Superior temporal gyrus (tissue), 1 donor: ENCODE measurements around the gene RNF126.
"Not testable (repeated sequence)": the region's sequence is repeated elsewhere in the genome, so short reads cannot be mapped to it uniquely, and the experiment has no call there.

Source experiments
- DNase-seq: peaks from one replicate; pipeline ENCODE4 v3.0.0-alpha.2; 2016; ENCODE audit errors: extremely low spot score

RNF126 gene

DNA sequence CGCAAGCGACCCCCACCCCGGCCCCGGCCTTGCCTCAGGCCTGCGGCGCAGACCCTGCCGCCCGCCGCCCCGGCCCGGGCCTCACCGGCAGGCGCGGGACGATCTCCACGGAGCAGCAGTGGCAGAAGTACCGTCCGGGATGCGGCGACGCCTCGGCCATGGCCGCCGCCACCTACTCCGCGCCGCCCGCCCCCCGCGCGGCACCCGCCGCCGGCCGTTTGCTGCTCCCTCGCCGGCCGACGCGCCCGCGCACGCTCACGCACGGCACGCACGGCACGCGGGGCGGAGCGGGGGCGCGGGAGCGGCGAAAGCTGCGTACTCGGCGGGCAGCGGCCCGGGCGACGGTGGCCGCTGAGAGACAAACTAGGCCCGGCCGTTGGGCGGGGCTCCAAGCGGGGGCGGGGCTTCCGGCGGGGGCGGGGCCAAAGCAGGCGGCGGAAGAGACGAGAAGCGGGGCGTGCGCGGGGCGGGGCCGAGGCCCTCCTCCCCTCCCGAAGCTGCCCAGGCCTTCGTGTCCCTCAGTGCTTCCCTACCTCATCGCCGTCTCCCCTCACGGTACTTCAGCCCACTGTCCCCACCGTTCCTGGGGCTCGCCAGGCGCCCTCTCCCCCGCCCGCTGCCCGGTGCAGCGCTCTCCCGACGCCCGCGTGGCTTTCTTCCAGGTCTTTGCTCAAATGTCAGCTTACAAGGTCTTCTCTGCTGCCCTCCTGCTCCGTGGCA lies at the start of gene RNF126:
TSS of gene RNF126 (minus strand) at position 253 of the 720 bp plus-strand sequence. CDS start at position 160, 93 bp downstream.
- peak; percentile 81 for DNase-seq

DNA sequence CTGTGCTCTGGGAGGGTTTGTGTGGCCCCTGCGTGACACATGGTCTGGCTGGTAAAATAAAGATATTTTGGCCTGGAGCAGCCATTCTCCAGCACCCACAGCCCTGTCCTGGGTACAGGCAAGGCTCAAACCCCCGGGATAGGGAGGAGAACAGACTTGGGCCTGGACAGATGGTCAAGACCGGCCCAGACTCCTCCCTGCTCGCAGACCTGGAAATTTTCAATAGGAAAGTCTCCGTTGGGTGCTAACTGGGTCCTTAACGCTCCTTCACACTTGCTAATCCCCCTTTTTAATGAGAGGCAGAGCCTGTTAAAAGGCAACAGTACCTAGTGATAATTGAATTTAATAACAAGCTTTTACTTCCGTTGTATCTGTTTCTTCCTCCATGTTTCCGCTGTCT lies 48.2 kb upstream of the RNF126 start:
- DNase-seq: peak; percentile 17

DNA sequence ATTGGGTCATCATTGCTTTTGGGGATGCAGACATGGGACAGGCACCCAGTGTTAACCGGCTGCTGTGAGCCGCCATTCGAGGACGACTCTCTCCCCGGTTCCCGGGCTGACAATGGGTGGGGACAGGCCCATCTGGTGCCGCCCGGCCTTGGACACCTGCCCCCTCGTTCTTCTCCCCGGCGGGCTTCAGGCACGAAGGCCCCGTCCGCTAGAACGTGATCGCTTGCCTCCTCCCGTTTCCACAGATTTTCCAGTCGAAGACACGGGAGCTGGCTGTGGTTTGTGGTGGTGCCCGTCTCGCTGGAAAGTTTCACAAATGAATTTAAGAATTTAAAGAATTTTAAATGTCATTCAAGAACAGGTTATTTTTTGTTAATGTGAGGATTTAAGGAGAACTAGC lies 47.8 kb upstream of the RNF126 start:
- peak; percentile 20 for DNase-seq

DNA sequence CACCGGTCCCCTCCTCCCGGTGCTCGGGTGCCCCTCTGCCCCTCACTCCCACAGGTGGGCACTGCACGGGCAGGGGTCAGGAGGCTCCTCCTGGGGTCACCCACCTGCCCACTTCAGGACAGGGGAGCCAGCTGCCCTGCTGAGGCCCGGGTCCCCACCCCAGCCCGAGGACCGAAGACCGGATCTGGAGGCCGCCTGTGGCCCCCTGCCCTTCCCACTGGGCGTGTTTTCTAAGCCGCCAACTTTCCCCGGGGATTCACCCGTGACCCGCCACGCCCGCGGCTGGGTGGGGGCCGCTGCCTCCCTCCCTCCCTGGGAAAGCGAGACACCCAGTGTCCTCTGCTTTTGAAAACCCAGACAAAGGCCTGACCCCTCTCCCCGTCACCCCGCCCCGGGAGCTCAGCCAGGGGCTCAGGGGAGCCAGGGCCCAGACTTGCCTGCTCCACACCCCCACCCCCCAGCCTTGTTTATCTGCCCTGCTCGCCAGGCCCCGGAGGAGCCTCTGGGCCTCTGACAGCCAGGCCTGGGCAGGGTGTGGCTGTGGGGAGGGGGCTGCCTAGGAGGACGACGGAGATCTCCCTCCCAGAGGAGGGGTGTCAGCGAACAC lies 47.1 kb upstream of the RNF126 start:
- no peak for DNase-seq

DNA sequence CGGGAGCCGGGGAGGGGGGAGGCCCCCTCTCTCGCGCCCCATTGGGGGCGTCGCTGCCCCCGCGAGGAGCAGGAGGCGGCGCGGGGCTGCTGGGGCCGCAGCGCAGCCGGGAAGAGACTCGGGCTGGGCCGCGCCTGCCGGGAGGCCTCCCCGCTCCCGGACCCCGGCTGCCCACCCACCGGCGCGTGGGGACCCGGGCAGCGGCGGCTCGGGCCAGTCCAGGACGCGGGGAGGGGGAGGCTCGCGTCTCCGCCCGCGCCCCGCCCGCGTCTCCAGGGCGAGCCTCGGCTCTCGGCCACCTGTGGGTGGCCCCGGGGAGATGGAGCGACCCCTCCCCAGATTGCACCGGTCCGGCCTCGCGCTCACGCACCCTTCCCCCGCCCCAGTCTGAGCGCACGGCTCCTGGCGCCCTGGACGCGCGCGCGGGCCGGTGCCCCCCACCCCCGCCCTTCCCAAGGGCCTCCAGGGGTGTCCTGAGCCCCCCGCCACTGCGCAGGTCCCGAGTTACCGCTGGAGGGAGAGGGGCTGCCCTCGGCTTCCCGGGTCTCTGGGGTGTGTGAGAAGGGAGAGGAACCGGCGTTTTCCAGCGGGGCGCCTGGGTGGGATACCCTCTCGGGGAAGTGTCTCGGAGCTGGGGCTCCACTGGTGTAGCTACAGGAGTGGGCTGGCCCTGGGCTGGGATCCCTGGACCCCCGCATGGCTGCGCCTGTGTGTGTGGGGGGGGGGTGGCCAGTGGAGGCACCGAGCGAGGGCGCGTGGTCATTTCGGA lies 46.4 kb upstream of the RNF126 start:
- DNase-seq: no peak

DNA sequence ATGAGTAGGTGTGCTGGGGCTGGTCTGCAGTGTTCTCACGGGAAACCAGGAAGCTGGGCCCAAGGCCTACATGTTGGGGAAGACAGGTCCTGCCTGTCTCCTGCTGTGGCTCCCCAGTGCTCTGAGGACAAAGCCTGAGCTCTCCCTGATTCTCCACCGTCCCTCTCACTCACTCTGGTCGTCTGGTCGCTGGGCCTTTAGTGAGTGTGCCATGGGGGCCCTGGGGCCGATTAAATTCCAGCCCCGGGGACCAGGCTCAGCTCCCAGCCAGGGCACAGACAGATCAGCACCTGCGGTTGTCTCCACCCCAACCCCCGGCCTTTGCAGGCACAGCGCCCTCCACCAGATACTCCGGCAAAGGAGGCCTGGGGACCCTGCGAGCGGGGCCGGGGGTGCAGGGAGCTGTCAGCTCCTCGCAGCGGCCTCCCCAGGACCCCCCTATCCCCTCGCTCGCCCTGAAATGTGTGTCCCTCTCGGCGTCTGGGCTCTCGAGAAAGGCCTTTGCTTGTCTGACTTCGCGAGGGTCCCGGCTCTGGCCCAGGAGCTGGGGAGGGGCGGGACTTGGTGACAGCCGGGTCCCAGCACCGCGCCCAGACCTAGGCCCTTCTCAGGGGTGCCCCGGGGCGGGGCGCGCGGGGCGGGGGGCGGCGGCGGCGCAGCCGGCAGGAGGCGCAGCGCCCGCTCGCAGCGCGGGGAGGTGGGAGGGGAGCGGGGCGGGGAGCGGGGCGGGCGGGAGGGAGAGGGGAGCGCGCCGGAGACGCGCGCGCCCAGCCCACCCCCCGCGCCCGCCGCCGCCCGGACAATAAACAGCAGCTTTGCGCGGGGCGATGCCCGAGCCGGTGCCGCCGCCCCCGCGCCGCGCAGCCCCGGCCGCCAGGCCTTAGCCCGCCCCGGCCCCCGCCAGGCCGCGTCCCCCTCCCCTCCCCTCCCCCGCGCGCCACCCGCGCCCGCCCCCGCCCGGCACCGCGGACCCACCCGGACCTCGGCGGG lies 45.4 kb upstream of the RNF126 start, which contains the start of gene PALM:
TSS of gene PALM (plus strand) at position 782 of the 990 bp plus-strand sequence. CDS start 212 bp downstream, outside the sequence.
- DNase-seq: no peak

DNA sequence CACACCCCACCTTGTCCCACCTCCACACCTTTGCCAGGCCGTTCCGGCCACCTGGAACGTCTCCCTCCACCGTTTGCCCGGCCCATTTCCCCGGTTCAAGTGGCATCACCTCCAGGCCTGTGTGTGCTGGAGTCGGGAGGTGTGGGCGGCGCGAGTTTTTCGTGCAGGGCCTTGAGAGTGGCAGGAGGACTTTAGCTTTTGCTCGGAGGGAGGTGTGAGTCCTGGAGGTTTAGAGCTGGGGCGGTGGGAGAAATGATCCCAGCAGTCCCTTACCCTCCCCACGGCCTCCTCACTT lies 41.4 kb upstream of the RNF126 start:
- DNase-seq: no peak

DNA sequence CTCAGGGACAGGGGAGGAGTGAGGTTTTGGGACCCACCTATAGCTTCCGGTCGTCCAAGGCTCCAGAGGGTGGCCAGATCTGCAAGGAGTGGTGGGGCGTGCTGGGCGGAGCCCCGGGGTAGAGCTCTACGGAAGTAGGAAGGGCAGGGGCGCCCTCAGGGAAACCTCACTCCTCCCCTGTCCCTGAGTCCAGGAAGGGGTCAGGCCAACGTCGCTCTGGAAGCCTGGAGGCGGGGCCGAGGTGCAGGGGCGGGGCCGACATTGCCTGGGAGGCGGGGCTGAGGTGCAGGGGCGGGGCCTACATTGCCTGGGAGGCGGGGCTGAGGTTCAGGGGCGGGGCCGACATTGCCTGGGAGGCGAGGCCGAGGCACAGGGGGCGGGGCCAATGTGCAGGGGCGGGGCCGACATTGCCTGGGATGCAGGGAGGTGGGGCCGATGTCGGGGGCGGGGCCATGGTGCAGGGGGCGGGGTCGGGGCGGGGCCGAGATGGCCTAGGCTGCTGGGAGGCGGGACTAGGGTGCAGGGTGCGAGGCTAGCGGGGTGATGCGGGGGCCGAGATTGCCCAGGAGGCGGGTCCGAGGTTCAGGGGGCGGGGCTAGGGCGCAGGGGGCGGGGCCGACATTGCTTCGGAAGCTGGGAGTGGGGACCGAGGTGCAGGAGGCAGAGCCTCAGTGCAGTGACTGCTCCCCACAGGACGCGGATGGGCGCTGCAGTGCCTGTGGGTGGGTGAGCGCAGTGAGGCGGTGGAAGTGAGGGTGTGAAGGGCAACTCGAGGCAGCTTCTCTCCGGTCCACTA lies 40.8 kb upstream of the RNF126 start:
- DNase-seq: no peak

DNA sequence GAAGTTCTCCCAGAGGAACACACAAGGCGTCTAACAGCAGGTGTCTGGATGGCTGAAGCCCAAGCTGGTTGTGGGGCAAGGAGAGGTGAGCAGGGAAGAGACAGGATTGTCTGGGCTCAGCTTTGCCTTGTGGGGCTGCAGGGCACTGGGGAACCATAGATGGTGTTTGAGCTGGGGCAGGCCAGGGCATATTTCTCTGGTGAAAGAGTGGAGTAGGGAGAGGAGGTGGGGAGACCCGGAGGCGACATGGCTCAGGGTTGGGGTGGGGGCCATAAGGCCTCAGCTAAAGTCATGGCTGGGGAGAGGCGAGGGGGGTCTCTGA lies 40.3 kb upstream of the RNF126 start:
- no peak for DNase-seq

DNA sequence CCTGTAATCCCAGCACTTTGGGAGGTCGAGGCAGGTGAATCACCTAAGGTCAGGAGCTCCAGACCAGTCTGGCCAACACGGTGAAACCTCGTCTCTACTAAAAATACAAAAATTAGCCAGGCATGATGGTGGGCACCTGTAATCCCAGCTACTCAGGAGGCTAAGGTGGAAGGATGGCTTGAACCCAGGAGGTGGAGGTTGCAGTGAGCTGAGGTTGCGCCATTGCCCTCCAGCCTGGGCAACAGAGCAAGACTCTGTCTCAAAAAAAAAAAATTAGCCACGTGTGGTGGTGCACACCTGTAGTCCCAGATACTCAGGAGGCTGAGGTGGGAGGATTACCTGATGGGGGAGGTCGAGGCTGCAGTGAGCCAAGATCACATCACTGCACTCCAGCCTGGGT lies 39.8 kb upstream of the RNF126 start:
- DNase-seq: not testable (repeated sequence)

DNA sequence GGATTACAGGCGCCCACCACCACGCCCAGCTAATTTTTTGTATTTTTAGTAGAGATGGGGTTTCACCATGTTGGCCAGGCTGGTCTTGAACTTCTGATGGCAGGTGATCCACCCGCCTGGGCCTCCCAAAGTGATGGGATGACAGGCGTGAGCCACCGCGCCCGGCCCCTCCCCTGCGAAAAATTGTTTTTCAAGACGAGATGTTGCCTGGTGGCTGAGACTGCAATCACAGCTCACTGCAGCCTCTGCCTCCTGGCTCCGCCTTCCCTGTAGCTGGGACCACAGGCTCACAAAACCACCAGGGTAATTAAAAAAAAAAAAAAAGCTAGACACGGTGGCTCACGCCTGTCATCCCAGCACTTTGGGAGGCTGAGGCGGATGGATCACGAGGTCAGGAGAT lies 36.9 kb upstream of the RNF126 start:
- DNase-seq: not testable (repeated sequence)

DNA sequence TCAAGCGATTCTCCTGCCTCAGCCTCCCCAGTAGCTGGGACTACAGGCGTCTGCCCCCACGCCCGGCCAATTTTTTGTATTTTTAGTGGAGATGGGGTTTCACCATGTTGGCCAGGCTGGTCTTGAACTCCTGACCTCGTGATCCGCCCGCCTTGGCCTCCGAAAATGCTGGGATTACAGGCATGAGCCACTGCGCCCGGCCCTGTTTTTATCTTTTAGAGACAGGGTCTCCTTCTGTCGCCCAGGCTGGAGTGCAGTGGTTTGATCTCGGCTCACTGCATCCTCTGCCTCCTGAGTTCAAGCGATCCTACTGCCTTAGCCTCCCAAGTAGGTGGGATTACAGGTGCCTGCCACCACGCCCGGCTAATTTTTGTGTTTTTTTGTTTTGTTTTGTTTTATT lies 35.5 kb upstream of the RNF126 start:
- not testable (repeated sequence) for DNase-seq

DNA sequence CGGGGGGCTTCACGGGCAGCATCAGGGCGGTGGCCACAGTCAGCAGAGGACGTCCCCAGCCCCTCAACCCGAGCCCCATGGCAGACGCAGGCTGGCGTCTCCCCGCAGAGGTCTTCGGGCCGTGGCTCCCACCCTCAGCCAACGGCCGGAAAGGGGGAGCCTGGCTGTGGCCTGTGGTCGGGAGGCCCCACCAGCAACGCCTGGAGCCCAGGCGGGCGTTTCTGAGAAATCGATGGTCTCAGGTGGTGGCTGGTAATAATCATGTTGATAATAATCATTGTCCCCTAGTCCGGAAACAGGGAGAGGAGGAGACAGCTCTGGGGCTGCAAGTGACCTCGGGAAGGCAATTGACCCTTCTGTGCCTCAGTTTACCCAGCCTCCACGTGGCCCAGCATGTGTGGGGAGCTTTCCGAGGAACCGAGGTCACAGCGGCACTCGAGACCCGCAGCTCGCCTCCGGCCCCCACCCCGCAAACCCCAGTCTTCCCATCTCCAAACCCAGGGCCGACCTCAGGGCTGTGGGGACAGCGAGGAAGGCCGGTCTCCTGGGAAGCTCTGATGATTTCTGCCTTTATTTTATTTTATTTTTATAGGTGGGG lies 32.4 kb upstream of the RNF126 start, which contains the start of gene PRSS57:
TSS of gene PRSS57 (minus strand) at position 101 of the 598 bp plus-strand sequence. CDS start at position 79, 22 bp downstream.
- DNase-seq: no peak

DNA sequence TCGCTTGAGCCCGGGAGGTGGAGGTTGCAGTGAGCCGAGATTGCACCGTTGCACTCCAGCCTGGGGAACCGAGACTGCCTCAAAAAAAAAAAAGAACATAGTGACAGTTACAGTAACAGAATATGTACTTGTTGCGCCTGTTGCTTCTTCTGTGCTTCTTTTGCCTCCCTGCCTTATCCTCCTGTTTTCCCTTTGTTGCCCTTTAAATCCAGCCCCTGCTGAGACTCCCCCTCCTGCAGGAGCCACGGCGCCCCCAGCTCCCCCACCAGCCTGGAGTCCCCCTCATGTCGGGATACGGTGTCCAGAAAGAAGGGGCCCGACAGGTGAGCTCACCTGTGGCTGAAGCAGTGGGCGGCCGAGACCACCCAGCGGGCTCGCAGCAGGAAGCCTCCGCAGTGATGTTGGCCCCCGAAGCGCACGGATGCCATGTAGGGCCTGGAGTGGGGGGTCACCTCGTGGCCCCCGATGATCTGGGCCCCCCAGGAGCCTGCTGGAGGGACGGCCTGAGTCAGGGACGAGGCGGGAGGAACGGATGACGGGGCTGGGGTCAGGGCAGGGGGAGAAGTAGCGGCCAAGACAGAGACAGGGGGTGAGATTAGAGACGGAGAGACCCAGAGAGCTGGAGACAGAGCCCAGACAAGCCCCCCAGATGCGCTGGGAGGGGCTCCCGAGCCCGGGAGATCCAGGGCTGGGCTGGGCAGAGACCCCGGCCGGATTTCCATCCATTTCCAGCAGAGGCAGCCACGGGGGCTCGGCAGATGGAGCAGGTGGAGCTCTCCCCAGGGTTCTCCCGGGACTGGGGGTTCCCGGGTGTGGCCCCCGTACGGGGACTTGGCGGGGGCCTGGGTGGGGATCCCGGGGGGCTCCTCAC lies 31.7 kb upstream of the RNF126 start:
- no peak for DNase-seq

DNA sequence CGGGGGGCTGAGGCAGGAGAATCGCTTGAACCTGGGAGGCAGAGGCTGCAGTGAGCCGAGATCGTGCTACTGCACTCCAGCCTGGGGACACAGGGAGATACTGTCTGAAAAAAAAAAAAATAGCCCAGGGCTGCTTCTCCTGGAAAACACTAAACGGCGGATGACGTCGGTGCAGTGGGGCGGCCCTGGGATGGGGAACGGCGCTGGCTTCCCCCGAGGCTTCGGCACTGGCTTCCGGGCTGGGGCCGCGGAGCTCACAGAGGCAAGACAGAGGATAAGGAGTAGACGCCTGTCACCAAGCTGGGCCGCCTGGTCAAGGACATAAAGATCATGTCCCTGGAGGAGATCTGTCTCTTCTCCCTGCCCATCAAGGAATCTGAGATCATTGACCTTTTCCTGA lies 27.2 kb upstream of the RNF126 start:
- DNase-seq: no peak

DNA sequence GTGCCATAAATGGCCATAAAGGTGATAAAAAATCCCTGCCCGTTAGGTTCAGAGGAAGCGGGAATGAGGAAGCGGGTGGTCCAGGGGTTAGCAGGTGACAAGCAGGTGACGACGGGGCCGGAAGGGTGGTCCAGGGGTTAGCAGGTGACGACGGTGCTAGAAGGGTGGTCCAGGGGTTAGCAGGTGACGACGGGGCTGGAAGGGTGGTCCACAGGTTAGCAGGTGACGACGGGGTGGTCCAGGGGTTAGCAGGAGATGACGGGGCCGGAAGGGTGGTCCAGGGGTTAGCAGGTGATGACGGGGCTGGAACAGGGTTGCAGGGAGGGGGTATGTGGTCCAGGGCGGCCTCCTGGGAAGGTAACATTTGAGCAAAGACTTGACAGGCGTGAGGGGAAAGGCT lies 26.0 kb upstream of the RNF126 start:
- no peak for DNase-seq

DNA sequence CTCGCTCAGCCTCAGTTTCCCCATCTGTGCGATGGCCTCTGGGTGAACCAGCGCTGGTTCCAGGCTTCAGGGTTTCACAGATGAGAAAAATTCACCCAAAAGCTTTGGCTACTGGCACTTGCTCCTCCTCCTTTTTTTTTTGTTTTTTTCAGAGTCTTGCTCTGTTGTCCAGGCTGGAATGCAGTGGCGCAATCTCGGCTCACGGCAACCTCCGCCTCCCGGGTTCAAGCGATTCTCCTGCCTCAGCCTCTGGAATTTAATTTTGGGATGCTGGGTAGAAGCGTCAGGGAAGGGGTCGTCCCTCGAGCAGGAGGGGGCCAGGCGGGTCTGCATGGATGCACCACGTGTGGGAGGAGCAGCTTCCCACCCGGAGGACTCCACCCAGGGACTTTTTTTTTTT lies 25.2 kb upstream of the RNF126 start:
- no peak for DNase-seq

DNA sequence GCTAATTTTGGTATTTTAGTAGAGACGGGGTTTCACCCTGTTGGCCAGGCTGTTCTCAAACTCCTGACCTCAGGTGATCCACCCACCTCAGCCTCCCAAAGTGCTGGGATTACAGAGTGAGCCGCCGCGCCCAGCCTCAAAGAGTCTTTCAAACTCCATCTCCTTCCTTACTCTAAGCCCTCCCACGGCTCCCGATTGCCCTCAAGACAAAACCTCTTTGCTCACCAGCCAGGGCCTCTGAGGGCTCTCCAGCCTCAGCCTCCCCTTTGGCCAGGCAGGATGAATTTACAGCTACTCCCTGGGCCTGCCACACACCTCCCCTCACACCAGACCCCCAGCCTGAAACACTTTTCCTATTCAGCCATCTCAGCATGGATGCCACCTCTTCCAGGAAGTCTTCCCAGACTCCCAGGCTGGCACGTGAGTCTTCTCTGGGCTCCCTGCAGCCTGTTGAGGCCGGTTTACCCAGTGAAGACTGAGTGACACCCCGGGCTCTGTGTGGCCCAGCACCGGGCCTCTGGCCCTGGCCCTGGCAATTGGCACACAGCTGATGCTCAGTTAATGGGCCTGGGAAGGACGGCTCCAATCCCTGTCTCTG lies 24.7 kb upstream of the RNF126 start:
- no peak for DNase-seq
